Progenitor cell of endocrine pancreas (in vitro differentiated cells): ENCODE data around the gene HBM. TPM values are rescaled to one million over a fixed set of nuclear protein-coding genes. Genes with fewer than 3 reads are reported as not detected.
"Not testable (repeated sequence)": the region's sequence is repeated elsewhere in the genome, so short reads cannot be mapped to it uniquely, and the experiment has no call there.

ENCODE experiments used
- DNase-seq: peaks from one replicate; pipeline ENCODE4 v3.0.0; 2021; ENCODE audit warnings: low spot score; ENCODE audit not compliant: unreplicated experiment
- H3K27ac Mint-ChIP-seq: 2 replicates; pipeline ENCODE4 v1.8.0; 2021; ENCODE audit warnings: mild to moderate bottlenecking, moderate library complexity, mixed read lengths
- H3K27me3 Mint-ChIP-seq: 2 replicates; pipeline ENCODE4 v1.8.0; 2021; ENCODE audit warnings: mixed read lengths
- H3K36me3 Mint-ChIP-seq: 2 replicates; pipeline ENCODE4 v1.8.0; 2022; ENCODE audit warnings: mixed read lengths; ENCODE audit not compliant: insufficient read depth
- H3K4me1 Mint-ChIP-seq: 2 replicates; pipeline ENCODE4 v1.8.0; 2021; ENCODE audit warnings: low read depth, mixed read lengths
- H3K4me3 Mint-ChIP-seq: 2 replicates; pipeline ENCODE4 v1.8.0; 2021; ENCODE audit warnings: low read depth, mild to moderate bottlenecking, moderate library complexity, mixed read lengths
- H3K9me3 Mint-ChIP-seq: 2 replicates; pipeline ENCODE4 v1.8.0; 2021; ENCODE audit warnings: low read depth, mixed read lengths
- total RNA-seq: library from RNA; stranded (reverse); gene quantifications from 2 replicates; pipeline ENCODE4 v1.2.1, GENCODE V29; 2021
- TF ChIP-seq, protein P1 (sequence below): fragments of 200-600 bp; sonication (generic); IDR thresholded peaks from one replicate; pipeline ENCODE4 v1.5.0; 2021; ENCODE audit warnings: antibody characterized with exemption, mild to moderate bottlenecking; ENCODE audit not compliant: unreplicated experiment

HBM gene
- total RNA-seq, 1 donor from 2014 or later, result not detected

DNA sequence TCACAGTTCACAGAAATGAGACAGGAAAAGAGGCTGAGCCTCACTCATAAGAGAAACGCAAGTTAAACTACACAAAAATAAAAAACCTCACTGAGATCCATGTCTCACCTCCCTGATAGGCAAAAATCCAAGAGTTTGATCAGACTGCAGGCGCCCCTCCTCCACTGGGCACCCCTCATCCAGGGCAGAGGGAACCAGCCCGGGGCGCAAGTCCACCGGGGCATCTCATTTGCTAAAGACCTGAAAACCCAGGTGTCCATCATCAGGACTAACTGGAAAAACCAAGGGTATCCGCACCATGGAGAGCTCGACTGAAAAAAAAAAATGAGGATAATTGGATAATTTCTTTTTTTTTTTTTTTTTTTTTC lies 10.8 kb upstream of the HBM start:
- Mint-ChIP-seq H3K27ac (no peak overlapping the region), H3K36me3 (no peaks in the 10 kb centered on the region), H3K9me3 (no peaks in the 10 kb centered on the region), H3K4me3 (peak overlapping the region; percentile 41), H3K27me3 (peaks cover 62% of the 10 kb centered on the region), H3K4me1 (peaks cover 3% of the 10 kb centered on the region)
- TF ChIP-seq, protein P1, sequence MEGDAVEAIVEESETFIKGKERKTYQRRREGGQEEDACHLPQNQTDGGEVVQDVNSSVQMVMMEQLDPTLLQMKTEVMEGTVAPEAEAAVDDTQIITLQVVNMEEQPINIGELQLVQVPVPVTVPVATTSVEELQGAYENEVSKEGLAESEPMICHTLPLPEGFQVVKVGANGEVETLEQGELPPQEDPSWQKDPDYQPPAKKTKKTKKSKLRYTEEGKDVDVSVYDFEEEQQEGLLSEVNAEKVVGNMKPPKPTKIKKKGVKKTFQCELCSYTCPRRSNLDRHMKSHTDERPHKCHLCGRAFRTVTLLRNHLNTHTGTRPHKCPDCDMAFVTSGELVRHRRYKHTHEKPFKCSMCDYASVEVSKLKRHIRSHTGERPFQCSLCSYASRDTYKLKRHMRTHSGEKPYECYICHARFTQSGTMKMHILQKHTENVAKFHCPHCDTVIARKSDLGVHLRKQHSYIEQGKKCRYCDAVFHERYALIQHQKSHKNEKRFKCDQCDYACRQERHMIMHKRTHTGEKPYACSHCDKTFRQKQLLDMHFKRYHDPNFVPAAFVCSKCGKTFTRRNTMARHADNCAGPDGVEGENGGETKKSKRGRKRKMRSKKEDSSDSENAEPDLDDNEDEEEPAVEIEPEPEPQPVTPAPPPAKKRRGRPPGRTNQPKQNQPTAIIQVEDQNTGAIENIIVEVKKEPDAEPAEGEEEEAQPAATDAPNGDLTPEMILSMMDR, result no peak
- DNase-seq, result no peak

DNA sequence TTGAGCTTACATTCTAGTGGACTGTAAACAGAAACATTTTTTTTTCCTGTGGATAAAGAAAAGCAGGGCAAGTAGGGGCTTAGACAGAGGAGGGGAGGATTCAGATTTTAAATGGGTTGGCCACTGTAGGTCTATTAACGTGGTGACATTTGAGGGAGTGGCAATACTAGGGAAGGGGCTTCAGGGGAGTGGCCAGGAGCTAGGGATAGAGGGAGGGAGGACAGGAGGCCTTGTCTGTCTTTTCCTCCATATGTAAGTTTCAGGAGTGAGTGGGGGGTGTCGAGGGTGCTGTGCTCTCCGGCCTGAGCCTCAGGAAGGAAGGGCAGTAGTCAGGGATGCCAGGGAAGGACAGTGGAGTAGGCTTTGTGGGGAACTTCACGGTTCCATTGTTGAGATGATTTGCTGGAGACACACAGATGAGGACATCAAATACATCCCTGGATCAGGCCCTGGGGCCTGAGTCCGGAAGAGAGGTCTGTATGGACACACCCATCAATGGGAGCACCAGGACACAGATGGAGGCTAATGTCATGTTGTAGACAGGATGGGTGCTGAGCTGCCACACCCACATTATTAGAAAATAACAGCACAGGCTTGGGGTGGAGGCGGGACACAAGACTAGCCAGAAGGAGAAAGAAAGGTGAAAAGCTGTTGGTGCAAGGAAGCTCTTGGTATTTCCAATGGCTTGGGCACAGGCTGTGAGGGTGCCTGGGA lies 6.5 kb upstream of the HBM start:
- Mint-ChIP-seq H3K4me3 (no peak overlapping the region), H3K36me3 (no peaks in the 10 kb centered on the region), H3K4me1 (peaks cover 3% of the 10 kb centered on the region), H3K9me3 (no peaks in the 10 kb centered on the region), H3K27me3 (peaks cover 57% of the 10 kb centered on the region), H3K27ac (no peak overlapping the region)
- DNase-seq, result no peak
- TF ChIP-seq, protein P1, result no peak

DNA sequence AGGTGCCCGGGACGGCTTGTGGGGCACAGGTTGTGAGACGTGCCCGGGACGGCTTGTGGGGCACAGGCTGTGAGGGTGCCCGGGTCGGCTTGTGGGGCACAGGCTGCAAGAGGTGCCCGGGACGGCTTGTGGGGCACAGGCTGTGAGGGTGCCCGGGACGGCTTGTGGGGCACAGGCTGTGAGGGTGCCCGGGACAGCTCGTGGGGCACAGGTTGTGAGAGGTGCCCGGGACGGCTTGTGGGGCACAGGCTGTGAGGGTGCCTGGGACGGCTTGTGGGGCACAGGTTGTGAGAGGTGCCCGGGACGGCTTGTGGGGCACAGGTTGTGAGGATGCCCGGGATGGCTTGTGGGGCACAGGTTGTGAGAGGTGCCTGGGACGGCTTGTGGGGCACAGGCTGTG lies 5.5 kb upstream of the HBM start:
- peaks cover 52% of the 10 kb centered on the region for H3K27me3 Mint-ChIP-seq
- H3K27ac Mint-ChIP-seq, H3K9me3 Mint-ChIP-seq, H3K4me3 Mint-ChIP-seq, DNase-seq, H3K4me1 Mint-ChIP-seq, H3K36me3 Mint-ChIP-seq: not testable (repeated sequence)

DNA sequence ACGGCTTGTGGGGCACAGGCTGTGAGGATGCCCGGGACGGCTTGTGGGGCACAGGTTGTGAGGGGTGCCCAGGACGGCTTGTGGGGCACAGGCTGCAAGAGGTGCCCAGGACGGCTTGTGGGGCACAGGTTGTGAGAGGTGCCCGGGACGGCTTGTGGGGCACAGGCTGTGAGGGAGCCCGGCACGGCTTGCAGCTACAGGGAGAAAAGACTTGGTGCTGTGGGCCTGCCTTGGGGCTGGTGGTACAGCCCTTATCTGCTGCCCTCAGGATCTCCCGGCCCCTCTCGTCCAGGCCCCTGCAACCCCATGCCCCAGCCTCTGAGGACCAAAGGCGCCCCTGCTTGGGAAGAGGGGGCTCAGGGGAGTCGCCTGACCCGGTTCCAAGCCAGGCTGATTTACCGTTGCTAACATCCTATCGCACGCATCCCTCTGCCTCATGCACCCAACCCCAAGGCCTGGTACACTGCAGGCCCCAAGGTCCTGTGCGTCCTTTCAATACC lies 5.0 kb upstream of the HBM start:
- Mint-ChIP-seq H3K4me1 (no peaks in the 10 kb centered on the region), H3K36me3 (no peaks in the 10 kb centered on the region), H3K27ac (no peak overlapping the region), H3K4me3 (no peak overlapping the region), H3K27me3 (peaks cover 53% of the 10 kb centered on the region), H3K9me3 (no peaks in the 10 kb centered on the region)
- DNase-seq, result no peak
- TF ChIP-seq, protein P1, result no peak

DNA sequence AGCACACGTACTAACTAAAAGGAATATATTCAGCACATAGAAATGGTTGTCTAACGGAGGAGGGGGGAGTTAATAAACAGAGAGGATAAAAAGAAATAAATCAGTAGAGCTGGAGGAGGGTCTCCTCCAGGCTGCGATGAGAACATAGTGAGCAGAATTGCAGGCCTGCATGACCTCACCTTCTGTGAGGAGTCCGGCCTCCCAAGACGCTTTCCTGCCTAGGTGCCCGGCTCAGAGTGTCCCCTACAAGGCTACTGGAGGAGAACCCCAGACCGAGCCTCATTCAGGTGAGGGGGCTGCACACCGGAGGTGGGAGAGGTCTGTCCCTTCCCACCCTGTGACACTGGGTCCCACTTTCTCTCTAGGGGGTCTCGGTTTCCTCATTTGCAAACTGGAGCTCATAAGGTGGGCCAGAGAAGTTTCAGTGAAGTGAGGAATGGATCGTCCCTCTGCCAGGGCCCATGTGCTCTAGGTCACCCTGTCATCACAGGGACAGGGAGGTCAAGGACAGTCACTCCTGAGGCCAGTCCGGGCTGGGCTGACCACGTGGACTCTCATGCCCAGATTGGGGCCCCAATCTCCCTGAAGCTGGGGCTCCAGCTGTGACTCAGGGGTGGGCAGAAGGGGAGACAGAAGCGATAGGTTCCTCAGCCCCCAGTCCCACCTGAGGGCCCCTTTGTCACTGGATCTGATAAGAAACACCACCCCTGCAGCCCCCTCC lies 3.3 kb upstream of the HBM start:
- no peaks in the 10 kb centered on the region for H3K9me3 Mint-ChIP-seq
- no peak overlapping the region for H3K27ac Mint-ChIP-seq
- DNase-seq, result no peak
- H3K27me3 Mint-ChIP-seq, result peaks cover 59% of the 10 kb centered on the region
- no peaks in the 10 kb centered on the region for H3K4me1 Mint-ChIP-seq
- H3K4me3 Mint-ChIP-seq, result no peak overlapping the region
- TF ChIP-seq, protein P1, result no peak
- H3K36me3 Mint-ChIP-seq, result no peaks in the 10 kb centered on the region

DNA sequence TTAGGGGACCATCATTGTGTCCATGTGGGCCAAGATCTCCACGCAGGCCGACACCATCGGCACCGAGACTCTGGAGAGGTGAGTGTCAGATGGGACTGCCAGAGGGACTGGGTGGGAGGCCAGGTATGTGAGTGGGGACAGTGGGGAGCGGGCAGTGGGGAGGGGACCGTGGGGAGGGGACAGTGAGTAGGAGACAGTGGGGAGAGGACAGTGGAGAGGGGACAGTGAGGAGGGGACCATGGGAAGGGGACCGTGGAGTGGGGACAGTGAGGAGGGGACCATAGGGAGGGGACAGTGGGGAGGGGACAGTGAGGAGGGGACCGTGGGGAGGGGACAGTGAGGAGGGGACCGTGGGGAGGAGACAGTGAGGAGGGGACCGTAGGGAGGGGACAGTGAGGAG lies 2.6 kb upstream of the HBM start:
- not testable (repeated sequence) for DNase-seq, H3K9me3 Mint-ChIP-seq, H3K27ac Mint-ChIP-seq, H3K4me1 Mint-ChIP-seq, H3K36me3 Mint-ChIP-seq, H3K4me3 Mint-ChIP-seq
- peaks cover 59% of the 10 kb centered on the region for H3K27me3 Mint-ChIP-seq

DNA sequence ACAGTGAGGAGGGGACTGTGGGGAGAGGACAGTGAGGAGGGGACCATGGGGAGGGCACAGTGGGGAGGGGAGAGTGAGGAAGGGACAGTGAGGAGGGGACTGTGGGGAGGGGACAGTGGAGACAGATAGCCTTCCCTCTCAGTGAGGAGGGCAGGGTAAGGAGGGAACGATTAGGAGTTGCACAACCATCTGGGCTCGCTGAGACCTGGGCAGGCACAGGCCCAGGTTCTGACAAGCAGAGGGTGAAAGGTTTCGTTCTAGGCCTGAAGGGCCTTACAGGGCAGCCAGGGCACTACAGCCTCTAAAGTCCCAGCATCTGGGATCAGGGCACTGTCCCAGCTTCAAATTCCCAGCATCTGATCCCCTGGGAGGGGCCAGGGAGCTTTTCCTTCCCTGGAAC lies 2.1 kb upstream of the HBM start:
- not testable (repeated sequence) for H3K4me1 Mint-ChIP-seq, H3K27ac Mint-ChIP-seq, H3K4me3 Mint-ChIP-seq, H3K36me3 Mint-ChIP-seq, H3K9me3 Mint-ChIP-seq, DNase-seq
- peaks cover 61% of the 10 kb centered on the region for H3K27me3 Mint-ChIP-seq

DNA sequence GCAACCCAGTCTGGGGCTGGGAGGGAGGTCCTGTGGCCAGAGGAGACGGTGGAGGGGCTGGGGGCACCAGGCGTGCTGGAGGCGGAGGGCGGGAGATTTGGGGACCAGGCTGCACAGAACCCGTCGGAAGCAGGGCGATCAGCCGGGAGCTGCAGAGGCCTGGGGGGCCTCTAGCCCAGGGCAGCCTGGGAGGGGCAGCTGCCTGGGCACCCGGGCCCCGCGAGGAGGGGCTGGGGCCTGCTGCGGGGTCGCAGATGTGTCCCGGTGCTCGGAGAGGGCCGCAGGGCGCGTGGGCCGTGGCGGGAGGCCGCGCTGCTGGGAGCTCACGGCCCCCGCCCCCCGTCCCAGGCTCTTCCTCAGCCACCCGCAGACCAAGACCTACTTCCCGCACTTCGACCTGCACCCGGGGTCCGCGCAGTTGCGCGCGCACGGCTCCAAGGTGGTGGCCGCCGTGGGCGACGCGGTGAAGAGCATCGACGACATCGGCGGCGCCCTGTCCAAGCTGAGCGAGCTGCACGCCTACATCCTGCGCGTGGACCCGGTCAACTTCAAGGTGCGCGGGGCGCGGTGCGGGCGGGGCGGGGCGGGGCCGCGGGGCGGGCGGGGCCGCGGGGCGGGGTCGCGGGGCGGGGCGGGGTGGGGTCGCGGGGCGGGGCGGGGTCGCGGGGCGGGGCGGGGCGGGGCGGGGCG lies 1.5 kb upstream of the HBM start:
- not testable (repeated sequence) for H3K4me1 Mint-ChIP-seq, H3K9me3 Mint-ChIP-seq, DNase-seq, H3K4me3 Mint-ChIP-seq, H3K27ac Mint-ChIP-seq, H3K36me3 Mint-ChIP-seq
- peaks cover 62% of the 10 kb centered on the region for H3K27me3 Mint-ChIP-seq
